A673 (cell line): ENCODE measurements around the gene MOCS1.

Source experiments
- CTCF ChIP-seq: fragments of 300-800, 200-600 bp; sonication (generic); conservative IDR thresholded peaks from 2 replicates; pipeline ENCODE4 v1.5.1; 2017; ENCODE audit warnings: low read depth, mild to moderate bottlenecking, antibody characterized with exemption, low read length, moderate library complexity, mixed read lengths
- EZH2 ChIP-seq: fragments of 200-600 bp; sonication (generic); IDR thresholded peaks from 2 replicates; pipeline ENCODE4 v1.6.1; 2017; ENCODE audit warnings: borderline replicate concordance, low read depth, mild to moderate bottlenecking, mixed read lengths, antibody characterized with exemption, low read length; ENCODE audit not compliant: poor library complexity, severe bottlenecking

GRCh38 chr6:39905640-39905975 is 28.7 kb downstream of the MOCS1 start:
- TF ChIP-seq CTCF = no peak
- no peak for TF ChIP-seq EZH2
